Liver (tissue), 9 donors: ENCODE results near the gene MID2. TPM values are rescaled to one million over a fixed set of nuclear protein-coding genes. Genes with fewer than 3 reads are reported as not detected.

Experiments
- DNase-seq: peaks from one replicate; pipeline ENCODE4 v3.0.0-alpha.2; 2017; ENCODE audit warnings: low spot score
- H3K27ac ChIP-seq, 2 donors: one replicate each; pipeline ENCODE4 v1.7.0; 2013; ENCODE audit warnings: inconsistent platforms in 2 of 2, low read length in 2 of 2, control low read depth in 1 of 2, low read depth in 1 of 2, mild to moderate bottlenecking in 1 of 2
- H3K27me3 ChIP-seq, 4 donors: one replicate each; pipeline versions ENCODE4 v1.6.1 to v1.7.0; 2013; ENCODE audit warnings: low read length in 3 of 4, inconsistent platforms in 1 of 4, mild to moderate bottlenecking in 1 of 4, moderate library complexity in 1 of 4; ENCODE audit not compliant: control insufficient read depth in 4 of 4, insufficient read depth in 4 of 4
- H3K36me3 ChIP-seq, 4 donors: one replicate each; pipeline versions ENCODE4 v1.6.1 to v1.7.0; 2013; ENCODE audit warnings: low read length in 3 of 4, mild to moderate bottlenecking in 3 of 4, low read depth in 1 of 4, moderate library complexity in 1 of 4; ENCODE audit not compliant: control insufficient read depth in 4 of 4, insufficient read depth in 3 of 4
- H3K4me1 ChIP-seq, 4 donors: one replicate each; pipeline versions ENCODE4 v1.6.1 to v1.7.0; 2013; ENCODE audit warnings: low read length in 3 of 4, mild to moderate bottlenecking in 3 of 4, moderate library complexity in 1 of 4; ENCODE audit not compliant: control insufficient read depth in 4 of 4, insufficient read depth in 4 of 4
- H3K4me3 ChIP-seq, 3 donors: one replicate each; pipeline versions ENCODE4 v1.6.1 to v1.7.0; 2013; ENCODE audit warnings: low read length in 3 of 3, control low read depth in 1 of 3, low read depth in 1 of 3, mild to moderate bottlenecking in 1 of 3
- H3K9ac ChIP-seq, 2 donors: one replicate each; pipeline ENCODE4 v1.7.0; 2013; ENCODE audit warnings: low read length in 2 of 2, mild to moderate bottlenecking in 2 of 2, moderate library complexity in 2 of 2, control low read depth in 1 of 2, low read depth in 1 of 2
- H3K9me3 ChIP-seq, 4 donors: one replicate each; pipeline versions ENCODE4 v1.6.1 to v1.7.0; 2013; ENCODE audit warnings: low read length in 3 of 4; ENCODE audit not compliant: control insufficient read depth in 4 of 4
- EGR1 ChIP-seq, 2 donors: IDR thresholded peaks; 2 replicates each; pipeline ENCODE4 v1.6.1; 2016 to 2018; ENCODE audit warnings: antibody characterized with exemption in 2 of 2, low read depth in 2 of 2
- FOXA1 ChIP-seq: IDR thresholded peaks from 2 replicates; pipeline ENCODE4 v1.6.1; 2016; ENCODE audit warnings: antibody characterized with exemption
- FOXA2 ChIP-seq: IDR thresholded peaks from 2 replicates; pipeline ENCODE4 v1.6.1; 2016; ENCODE audit warnings: antibody characterized with exemption
- GABPA ChIP-seq, 2 donors: IDR thresholded peaks in 1 of 2; conservative IDR thresholded peaks in 1 of 2; 2 replicates each; pipeline ENCODE4 v1.6.1; 2016; ENCODE audit warnings: antibody characterized with exemption in 2 of 2, mild to moderate bottlenecking in 1 of 2, moderate library complexity in 1 of 2
- HNF4A ChIP-seq, 2 donors: conservative IDR thresholded peaks; 2 replicates each; pipeline ENCODE4 v1.6.1; 2016; ENCODE audit warnings: antibody characterized with exemption in 2 of 2, mild to moderate bottlenecking in 2 of 2
- HNF4G ChIP-seq: IDR thresholded peaks from 2 replicates; pipeline ENCODE4 v1.6.1; 2016; ENCODE audit warnings: antibody characterized with exemption
- JUND ChIP-seq, 2 donors: IDR thresholded peaks; 2 replicates each; pipeline ENCODE4 v1.6.1; 2016; ENCODE audit warnings: antibody characterized with exemption in 2 of 2
- NR2F2 ChIP-seq: IDR thresholded peaks from 2 replicates; pipeline ENCODE4 v1.6.1; 2016; ENCODE audit warnings: antibody characterized with exemption
- RAD21 ChIP-seq, 2 donors: IDR thresholded peaks; 2 replicates each; pipeline ENCODE4 v1.6.1; 2016; ENCODE audit warnings: antibody characterized with exemption in 2 of 2, mild to moderate bottlenecking in 2 of 2
- RXRA ChIP-seq, 2 donors: IDR thresholded peaks; 2 replicates each; pipeline ENCODE4 v1.6.1; 2017 to 2018; ENCODE audit warnings: antibody characterized with exemption in 2 of 2, mild to moderate bottlenecking in 1 of 2
- SP1 ChIP-seq: IDR thresholded peaks from 2 replicates; pipeline ENCODE4 v1.6.1; 2018; ENCODE audit warnings: antibody characterized with exemption, mild to moderate bottlenecking
- TAF1 ChIP-seq: conservative IDR thresholded peaks from 2 replicates; pipeline ENCODE4 v1.6.1; 2016; ENCODE audit warnings: antibody characterized with exemption, mild to moderate bottlenecking
- YY1 ChIP-seq: IDR thresholded peaks from 2 replicates; pipeline ENCODE4 v1.6.1; 2016; ENCODE audit warnings: antibody characterized with exemption, mild to moderate bottlenecking
- WGBS: extraction: QIAGEN DNeasy Blood & Tissue Kit; methylation state at CpG from one replicate; pipeline ENCODE4 v1.1.7; 2013; 5-methylcytosine and 5-hydroxymethylcytosine counted together
- polyA plus RNA-seq, 2 donors: library from polyadenylated mRNA; stranded (reverse) in 1 of 2; unstranded in 1 of 2; fragments of 200-250 nt in 1 of 2; fragments of >200 nt in 1 of 2; fragmentation: Nextera tagmentation in 1 of 2; extraction: Ambion mirVana in 1 of 2; gene quantifications; one replicate each; pipeline versions ENCODE4 v1.2.1 to v1.2.3, GENCODE V29; 2013 to 2015
- total RNA-seq, 2 donors: library from RNA; depleted of rRNA; stranded (reverse); fragments of >200 nt; gene quantifications; one replicate each; pipeline ENCODE4 v1.2.3, GENCODE V29; 2014
- TF ChIP-seq, protein P1 (sequence below): IDR thresholded peaks from 2 replicates; pipeline ENCODE4 v1.6.1; 2016; ENCODE audit warnings: antibody characterized with exemption, mild to moderate bottlenecking
- TF ChIP-seq, protein P2 (sequence below): fragments of 150-350 bp; IDR thresholded peaks from 2 replicates; pipeline ENCODE4 v1.5.1; 2017; ENCODE audit warnings: improper control_type of control experiment, low read depth, low read length; ENCODE audit not compliant: missing input control
- TF ChIP-seq, protein P3 (sequence below): IDR thresholded peaks from 2 replicates; pipeline ENCODE4 v1.6.1; 2016; ENCODE audit warnings: antibody characterized with exemption
- TF ChIP-seq, protein P4 (sequence below): IDR thresholded peaks from 2 replicates; pipeline ENCODE4 v1.6.1; 2016; ENCODE audit warnings: antibody characterized with exemption
- TF ChIP-seq, protein P5 (sequence below): IDR thresholded peaks from 2 replicates; pipeline ENCODE4 v1.6.1; 2016; ENCODE audit warnings: antibody characterized with exemption
- donor health status: healthy.
- donor health status: healthy.
- donor health status: healthy.
- donor health status: healthy.
- donor health status: healthy.

MID2 gene
- total and polyA plus RNA-seq, 4 donors: 2.2 to 12.2 (median 3.7) TPM

DNA sequence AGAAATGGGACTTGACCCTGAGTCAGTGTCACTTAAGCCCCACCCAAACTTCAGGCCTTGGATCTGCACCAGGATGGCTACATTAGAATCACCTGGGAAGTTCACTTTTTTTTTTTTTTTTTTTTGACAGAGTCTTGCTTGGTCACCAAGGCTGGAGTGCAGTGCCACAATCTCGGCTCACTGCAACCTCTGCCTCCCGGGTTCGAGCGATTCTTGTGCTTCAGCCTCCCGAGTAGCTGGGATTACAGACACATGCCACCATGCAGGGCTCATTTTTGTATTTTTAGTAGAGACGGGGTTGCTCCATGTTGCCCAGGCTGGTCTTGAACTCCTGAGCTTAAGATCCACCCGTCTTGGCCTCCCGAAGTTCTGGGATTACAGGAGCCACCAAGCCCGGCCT is 45.1 kb upstream of the MID2 start (continued):
- TF ChIP-seq RAD21 (IDR thresholded peaks at IDR 0.05) (no peak), YY1 (no peak), GABPA (IDR thresholded peaks at IDR 0.05 in 1 of 2, conservative IDR thresholded peaks at IDR 0.05 in 1 of 2) (no peak)

DNA sequence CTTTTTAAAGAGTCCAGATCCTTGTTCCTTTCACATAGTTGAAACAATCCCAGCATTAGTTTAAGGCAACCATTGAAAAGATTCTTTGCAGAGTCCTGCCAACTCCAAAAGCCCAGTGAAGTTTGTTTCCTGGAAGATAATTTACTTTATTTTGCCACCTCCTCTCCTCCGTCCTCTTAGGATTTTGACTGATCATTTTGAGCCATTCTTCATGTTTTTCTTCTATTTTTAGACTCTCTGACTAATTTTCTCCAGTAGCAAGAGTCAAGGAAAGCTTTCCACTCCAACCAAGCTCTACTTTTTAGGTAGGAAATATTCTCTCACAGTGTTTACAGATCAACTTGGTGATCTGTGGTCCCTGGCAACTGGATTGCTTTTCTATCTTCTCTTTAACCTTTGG is 37.8 kb upstream of the MID2 start:
- WGBS: 81% methylated on average over 1 of the region's 1 CpG
- H3K4me3 ChIP-seq: no peak overlapping the region
- no peaks in the 10 kb centered on the region for H3K36me3 ChIP-seq
- TF ChIP-seq, protein P1, sequence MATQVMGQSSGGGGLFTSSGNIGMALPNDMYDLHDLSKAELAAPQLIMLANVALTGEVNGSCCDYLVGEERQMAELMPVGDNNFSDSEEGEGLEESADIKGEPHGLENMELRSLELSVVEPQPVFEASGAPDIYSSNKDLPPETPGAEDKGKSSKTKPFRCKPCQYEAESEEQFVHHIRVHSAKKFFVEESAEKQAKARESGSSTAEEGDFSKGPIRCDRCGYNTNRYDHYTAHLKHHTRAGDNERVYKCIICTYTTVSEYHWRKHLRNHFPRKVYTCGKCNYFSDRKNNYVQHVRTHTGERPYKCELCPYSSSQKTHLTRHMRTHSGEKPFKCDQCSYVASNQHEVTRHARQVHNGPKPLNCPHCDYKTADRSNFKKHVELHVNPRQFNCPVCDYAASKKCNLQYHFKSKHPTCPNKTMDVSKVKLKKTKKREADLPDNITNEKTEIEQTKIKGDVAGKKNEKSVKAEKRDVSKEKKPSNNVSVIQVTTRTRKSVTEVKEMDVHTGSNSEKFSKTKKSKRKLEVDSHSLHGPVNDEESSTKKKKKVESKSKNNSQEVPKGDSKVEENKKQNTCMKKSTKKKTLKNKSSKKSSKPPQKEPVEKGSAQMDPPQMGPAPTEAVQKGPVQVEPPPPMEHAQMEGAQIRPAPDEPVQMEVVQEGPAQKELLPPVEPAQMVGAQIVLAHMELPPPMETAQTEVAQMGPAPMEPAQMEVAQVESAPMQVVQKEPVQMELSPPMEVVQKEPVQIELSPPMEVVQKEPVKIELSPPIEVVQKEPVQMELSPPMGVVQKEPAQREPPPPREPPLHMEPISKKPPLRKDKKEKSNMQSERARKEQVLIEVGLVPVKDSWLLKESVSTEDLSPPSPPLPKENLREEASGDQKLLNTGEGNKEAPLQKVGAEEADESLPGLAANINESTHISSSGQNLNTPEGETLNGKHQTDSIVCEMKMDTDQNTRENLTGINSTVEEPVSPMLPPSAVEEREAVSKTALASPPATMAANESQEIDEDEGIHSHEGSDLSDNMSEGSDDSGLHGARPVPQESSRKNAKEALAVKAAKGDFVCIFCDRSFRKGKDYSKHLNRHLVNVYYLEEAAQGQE: no peak
- TF ChIP-seq HNF4G (no peak), RAD21 (IDR thresholded peaks at IDR 0.05) (no peak), HNF4A (conservative IDR thresholded peaks at IDR 0.05) (no peak), YY1 (no peak), FOXA1 (no peak), RXRA (IDR thresholded peaks at IDR 0.05) (no peak), TAF1 (no peak), EGR1 (IDR thresholded peaks at IDR 0.05; ENCODE audit: low read depth in 2 of 2) (no peak), NR2F2 (no peak), SP1 (no peak), FOXA2 (no peak), JUND (IDR thresholded peaks at IDR 0.05) (no peak), GABPA (IDR thresholded peaks at IDR 0.05 in 1 of 2, conservative IDR thresholded peaks at IDR 0.05 in 1 of 2) (no peak)
- TF ChIP-seq, protein P2, sequence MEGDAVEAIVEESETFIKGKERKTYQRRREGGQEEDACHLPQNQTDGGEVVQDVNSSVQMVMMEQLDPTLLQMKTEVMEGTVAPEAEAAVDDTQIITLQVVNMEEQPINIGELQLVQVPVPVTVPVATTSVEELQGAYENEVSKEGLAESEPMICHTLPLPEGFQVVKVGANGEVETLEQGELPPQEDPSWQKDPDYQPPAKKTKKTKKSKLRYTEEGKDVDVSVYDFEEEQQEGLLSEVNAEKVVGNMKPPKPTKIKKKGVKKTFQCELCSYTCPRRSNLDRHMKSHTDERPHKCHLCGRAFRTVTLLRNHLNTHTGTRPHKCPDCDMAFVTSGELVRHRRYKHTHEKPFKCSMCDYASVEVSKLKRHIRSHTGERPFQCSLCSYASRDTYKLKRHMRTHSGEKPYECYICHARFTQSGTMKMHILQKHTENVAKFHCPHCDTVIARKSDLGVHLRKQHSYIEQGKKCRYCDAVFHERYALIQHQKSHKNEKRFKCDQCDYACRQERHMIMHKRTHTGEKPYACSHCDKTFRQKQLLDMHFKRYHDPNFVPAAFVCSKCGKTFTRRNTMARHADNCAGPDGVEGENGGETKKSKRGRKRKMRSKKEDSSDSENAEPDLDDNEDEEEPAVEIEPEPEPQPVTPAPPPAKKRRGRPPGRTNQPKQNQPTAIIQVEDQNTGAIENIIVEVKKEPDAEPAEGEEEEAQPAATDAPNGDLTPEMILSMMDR: no peak
- TF ChIP-seq, protein P3, sequence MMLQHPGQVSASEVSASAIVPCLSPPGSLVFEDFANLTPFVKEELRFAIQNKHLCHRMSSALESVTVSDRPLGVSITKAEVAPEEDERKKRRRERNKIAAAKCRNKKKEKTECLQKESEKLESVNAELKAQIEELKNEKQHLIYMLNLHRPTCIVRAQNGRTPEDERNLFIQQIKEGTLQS: no peak
- TF ChIP-seq, protein P4, sequence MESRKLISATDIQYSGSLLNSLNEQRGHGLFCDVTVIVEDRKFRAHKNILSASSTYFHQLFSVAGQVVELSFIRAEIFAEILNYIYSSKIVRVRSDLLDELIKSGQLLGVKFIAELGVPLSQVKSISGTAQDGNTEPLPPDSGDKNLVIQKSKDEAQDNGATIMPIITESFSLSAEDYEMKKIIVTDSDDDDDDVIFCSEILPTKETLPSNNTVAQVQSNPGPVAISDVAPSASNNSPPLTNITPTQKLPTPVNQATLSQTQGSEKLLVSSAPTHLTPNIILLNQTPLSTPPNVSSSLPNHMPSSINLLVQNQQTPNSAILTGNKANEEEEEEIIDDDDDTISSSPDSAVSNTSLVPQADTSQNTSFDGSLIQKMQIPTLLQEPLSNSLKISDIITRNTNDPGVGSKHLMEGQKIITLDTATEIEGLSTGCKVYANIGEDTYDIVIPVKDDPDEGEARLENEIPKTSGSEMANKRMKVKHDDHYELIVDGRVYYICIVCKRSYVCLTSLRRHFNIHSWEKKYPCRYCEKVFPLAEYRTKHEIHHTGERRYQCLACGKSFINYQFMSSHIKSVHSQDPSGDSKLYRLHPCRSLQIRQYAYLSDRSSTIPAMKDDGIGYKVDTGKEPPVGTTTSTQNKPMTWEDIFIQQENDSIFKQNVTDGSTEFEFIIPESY: no peak
- TF ChIP-seq, protein P5, sequence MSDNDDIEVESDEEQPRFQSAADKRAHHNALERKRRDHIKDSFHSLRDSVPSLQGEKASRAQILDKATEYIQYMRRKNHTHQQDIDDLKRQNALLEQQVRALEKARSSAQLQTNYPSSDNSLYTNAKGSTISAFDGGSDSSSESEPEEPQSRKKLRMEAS: no peak
- no peak overlapping the region for H3K27ac ChIP-seq
- DNase-seq: no peak
- no peaks in the 10 kb centered on the region for H3K4me1 ChIP-seq
- no peaks in the 10 kb centered on the region for H3K27me3 ChIP-seq
- H3K9ac ChIP-seq: no peak overlapping the region
- H3K9me3 ChIP-seq: no peaks in the 10 kb centered on the region
